Measurements from ENCODE around the gene GRIP2.

- no peak for TF ChIP-seq CTCF (IDR thresholded peaks at IDR 0.05; ENCODE audit: poor library complexity, severe bottlenecking)
- TF ChIP-seq, protein P1, sequence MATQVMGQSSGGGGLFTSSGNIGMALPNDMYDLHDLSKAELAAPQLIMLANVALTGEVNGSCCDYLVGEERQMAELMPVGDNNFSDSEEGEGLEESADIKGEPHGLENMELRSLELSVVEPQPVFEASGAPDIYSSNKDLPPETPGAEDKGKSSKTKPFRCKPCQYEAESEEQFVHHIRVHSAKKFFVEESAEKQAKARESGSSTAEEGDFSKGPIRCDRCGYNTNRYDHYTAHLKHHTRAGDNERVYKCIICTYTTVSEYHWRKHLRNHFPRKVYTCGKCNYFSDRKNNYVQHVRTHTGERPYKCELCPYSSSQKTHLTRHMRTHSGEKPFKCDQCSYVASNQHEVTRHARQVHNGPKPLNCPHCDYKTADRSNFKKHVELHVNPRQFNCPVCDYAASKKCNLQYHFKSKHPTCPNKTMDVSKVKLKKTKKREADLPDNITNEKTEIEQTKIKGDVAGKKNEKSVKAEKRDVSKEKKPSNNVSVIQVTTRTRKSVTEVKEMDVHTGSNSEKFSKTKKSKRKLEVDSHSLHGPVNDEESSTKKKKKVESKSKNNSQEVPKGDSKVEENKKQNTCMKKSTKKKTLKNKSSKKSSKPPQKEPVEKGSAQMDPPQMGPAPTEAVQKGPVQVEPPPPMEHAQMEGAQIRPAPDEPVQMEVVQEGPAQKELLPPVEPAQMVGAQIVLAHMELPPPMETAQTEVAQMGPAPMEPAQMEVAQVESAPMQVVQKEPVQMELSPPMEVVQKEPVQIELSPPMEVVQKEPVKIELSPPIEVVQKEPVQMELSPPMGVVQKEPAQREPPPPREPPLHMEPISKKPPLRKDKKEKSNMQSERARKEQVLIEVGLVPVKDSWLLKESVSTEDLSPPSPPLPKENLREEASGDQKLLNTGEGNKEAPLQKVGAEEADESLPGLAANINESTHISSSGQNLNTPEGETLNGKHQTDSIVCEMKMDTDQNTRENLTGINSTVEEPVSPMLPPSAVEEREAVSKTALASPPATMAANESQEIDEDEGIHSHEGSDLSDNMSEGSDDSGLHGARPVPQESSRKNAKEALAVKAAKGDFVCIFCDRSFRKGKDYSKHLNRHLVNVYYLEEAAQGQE (IDR thresholded peaks at IDR 0.05; ENCODE audit: borderline replicate concordance): no peak
- TF ChIP-seq RAD21 (conservative IDR thresholded peaks at IDR 0.05): no peak
Observed at GRCh38 chr3:14454639-14455310, 85.4 kb downstream of the GRIP2 start.
